Vagina (tissue), 2 donors: ENCODE data around the gene NEAT1.

ENCODE experiments used
- CTCF ChIP-seq, 3 experiments: fragments of 450-650 bp in 2 of 3; fragments of 200-600 bp in 1 of 3; sonication (generic) in 1 of 3; IDR thresholded peaks; one replicate each; pipeline ENCODE4 v1.5.1; 2017 to 2019; ENCODE audit warnings: antibody characterized with exemption in 3 of 3, mild to moderate bottlenecking in 2 of 3, moderate library complexity in 2 of 3
- POLR2A ChIP-seq, 2 donors: fragments of 450-650 bp; IDR thresholded peaks; one replicate each; pipeline ENCODE4 v1.6.1; 2017; ENCODE audit warnings: antibody characterized with exemption in 2 of 2, mild to moderate bottlenecking in 2 of 2, moderate library complexity in 2 of 2

GRCh38 chr11:65428578-65429067 is 6.0 kb downstream of the NEAT1 start:
- TF ChIP-seq POLR2A (IDR thresholded peaks at IDR 0.05): peak in 1 of 2 donors; percentile 2
- TF ChIP-seq CTCF (IDR thresholded peaks at IDR 0.05): no peak
